Measurements from ENCODE around the gene OR4A15.

The OR4A15 gene
- total RNA-seq: 0 to 0.07 (median 0) reads per million in 18 experiments

GRCh38 chr11:55367674-55368073 is at the start of gene OR4A15:
Gene OR4A15, plus strand, starts transcription at chr11:55367974. Its CDS starts 0 bp downstream, at chr11:55367974.
- DNase-seq: no peak

GRCh38 chr11:55324500-55324899 is 43.3 kb upstream of the OR4A15 start:
- no peak for DNase-seq

- no peak for DNase-seq
Measured at GRCh38 chr11:55342901-55343300, 24.9 kb upstream of the OR4A15 start, which contains the start of gene OR4A16. Gene OR4A16, plus strand, starts transcription at chr11:55343201. Its CDS starts 0 bp downstream, at chr11:55343201.

- DNase-seq: no peak
Measured at GRCh38 chr11:55345306-55345705, 22.5 kb upstream of the OR4A15 start.

GRCh38 chr11:55349032-55349431 is 18.7 kb upstream of the OR4A15 start:
- DNase-seq: no peak

GRCh38 chr11:55357560-55358184 is 10.1 kb upstream of the OR4A15 start:
- no peak for DNase-seq

GRCh38 chr11:55401011-55401410 is 33.2 kb downstream of the OR4A15 start:
- no peak for DNase-seq
